Body of pancreas (tissue), 4 donors: ENCODE results near the gene RAB8B.

ENCODE experiments used
- CTCF ChIP-seq, 7 experiments: fragments of 450-650 bp in 4 of 7; fragments of 200-600 bp in 3 of 7; sonication (generic) in 3 of 7; IDR thresholded peaks; one replicate each; pipeline ENCODE4 v1.5.1; 2016 to 2019; ENCODE audit warnings: antibody characterized with exemption in 7 of 7
- POLR2A ChIP-seq, 3 donors: fragments of 450-650 bp; IDR thresholded peaks; one replicate each; pipeline ENCODE4 v1.6.1; 2016; ENCODE audit warnings: antibody characterized with exemption in 3 of 3, mild to moderate bottlenecking in 2 of 3

DNA sequence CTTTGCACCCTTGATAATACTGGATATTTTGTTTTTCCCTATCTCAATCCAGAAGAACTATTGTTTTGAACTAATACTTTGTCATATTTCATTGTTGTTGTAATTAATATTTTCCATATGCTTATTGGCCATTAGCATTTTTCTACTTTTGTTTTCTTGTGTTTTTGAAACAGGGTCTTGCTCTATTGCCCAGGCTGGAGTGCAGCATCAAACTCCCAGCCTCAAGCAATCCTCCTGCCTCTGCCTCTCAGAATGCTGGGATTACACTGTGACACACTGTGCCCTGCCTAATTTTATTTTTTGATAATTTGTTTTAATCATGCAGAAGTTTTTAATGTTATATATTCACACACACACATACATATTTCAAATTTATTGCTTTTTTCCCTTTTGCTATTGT lies 28.8 kb upstream of the RAB8B start:
- TF ChIP-seq CTCF (IDR thresholded peaks at IDR 0.05) (no peak), POLR2A (IDR thresholded peaks at IDR 0.05) (no peak)
